Measurements from ENCODE around the gene SCG3. TPM values are rescaled to one million over a fixed set of nuclear protein-coding genes. Genes with fewer than 3 reads are reported as not detected.

SCG3 gene
- polyA plus RNA-seq, 2 of the 4 experiments (the other 2 are of a cell fraction) = 0.03 TPM; not detected in 1

GRCh38 chr15:51756482-51756881 is 75.2 kb downstream of the SCG3 start:
- TF ChIP-seq MAZ (IDR thresholded peaks at IDR 0.05; ENCODE audit: borderline replicate concordance, low read depth, low read length) = no peak
- no peak for TF ChIP-seq CHD2 (IDR thresholded peaks at IDR 0.05; ENCODE audit: low read length, partially characterized antibody)
- TF ChIP-seq, protein P1, sequence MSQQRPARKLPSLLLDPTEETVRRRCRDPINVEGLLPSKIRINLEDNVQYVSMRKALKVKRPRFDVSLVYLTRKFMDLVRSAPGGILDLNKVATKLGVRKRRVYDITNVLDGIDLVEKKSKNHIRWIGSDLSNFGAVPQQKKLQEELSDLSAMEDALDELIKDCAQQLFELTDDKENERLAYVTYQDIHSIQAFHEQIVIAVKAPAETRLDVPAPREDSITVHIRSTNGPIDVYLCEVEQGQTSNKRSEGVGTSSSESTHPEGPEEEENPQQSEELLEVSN (IDR thresholded peaks at IDR 0.05; ENCODE audit: borderline replicate concordance, low read depth) = no peak
- TF ChIP-seq, protein P2, sequence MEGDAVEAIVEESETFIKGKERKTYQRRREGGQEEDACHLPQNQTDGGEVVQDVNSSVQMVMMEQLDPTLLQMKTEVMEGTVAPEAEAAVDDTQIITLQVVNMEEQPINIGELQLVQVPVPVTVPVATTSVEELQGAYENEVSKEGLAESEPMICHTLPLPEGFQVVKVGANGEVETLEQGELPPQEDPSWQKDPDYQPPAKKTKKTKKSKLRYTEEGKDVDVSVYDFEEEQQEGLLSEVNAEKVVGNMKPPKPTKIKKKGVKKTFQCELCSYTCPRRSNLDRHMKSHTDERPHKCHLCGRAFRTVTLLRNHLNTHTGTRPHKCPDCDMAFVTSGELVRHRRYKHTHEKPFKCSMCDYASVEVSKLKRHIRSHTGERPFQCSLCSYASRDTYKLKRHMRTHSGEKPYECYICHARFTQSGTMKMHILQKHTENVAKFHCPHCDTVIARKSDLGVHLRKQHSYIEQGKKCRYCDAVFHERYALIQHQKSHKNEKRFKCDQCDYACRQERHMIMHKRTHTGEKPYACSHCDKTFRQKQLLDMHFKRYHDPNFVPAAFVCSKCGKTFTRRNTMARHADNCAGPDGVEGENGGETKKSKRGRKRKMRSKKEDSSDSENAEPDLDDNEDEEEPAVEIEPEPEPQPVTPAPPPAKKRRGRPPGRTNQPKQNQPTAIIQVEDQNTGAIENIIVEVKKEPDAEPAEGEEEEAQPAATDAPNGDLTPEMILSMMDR (IDR thresholded peaks at IDR 0.05) = no peak
- no peak for TF ChIP-seq TP53 (CRISPR knock-in tag; IDR thresholded peaks at IDR 0.05)
- no peak for TF ChIP-seq NR3C1 (IDR thresholded peaks at IDR 0.05)
- TF ChIP-seq KDM1A (IDR thresholded peaks at IDR 0.05; ENCODE audit: low read depth) = no peak
- no peak for TF ChIP-seq PHF8 (IDR thresholded peaks at IDR 0.05; ENCODE audit: borderline replicate concordance, low read depth)
- no peak for TF ChIP-seq RAD21 (conservative IDR thresholded peaks at IDR 0.05 in 1 of 2, IDR thresholded peaks at IDR 0.05 in 1 of 2)
- no peak for TF ChIP-seq KDM5A (IDR thresholded peaks at IDR 0.05)
- TF ChIP-seq EHMT2 (IDR thresholded peaks at IDR 0.05; ENCODE audit: low read depth) = no peak
- Histone ChIP-seq H3K4me2 (no peak overlapping the region), H3K27ac (no peak overlapping the region), H3K4me3 (no peak overlapping the region), H3K9me3 (no peaks in the 10 kb centered on the region), H3K4me1 (peaks cover 3% of the 10 kb centered on the region; the same call in 1 of the 3 replicates)
- FAIRE-seq = no peak
- POLR2A ChIA-PET = no interaction called here
- CTCF ChIA-PET = interaction anchor here (0.6 to 16.6 kb wide), 8 partner anchors 8 to 161 kb away, joined by 3 to 193 read pairs (median 4); no protein-coding TSS in a partner anchor
- ATAC-seq = no peak
- 72% methylated on average over 4 of the region's 4 CpGs for WGBS (ENCODE audit: missing lambda C conversion rate)
- no peak for DNase-seq (ENCODE audit: low read depth in 1 of 2, low spot score in 1 of 2)

GRCh38 chr15:51757450-51757849 is 76.1 kb downstream of the SCG3 start:
- Histone ChIP-seq H3K4me2 (no peak overlapping the region), H3K4me1 (0 out of 3 replicates have a peak, but pooled peaks cover under 1% of the 10 kb centered on the region), H3K9me3 (no peaks in the 10 kb centered on the region), H3K4me3 (no peak overlapping the region), H3K27ac (no peak overlapping the region)
- 59% methylated on average over 2 of the region's 2 CpGs for WGBS (ENCODE audit: missing lambda C conversion rate)
- POLR2A ChIA-PET = no interaction called here
- TF ChIP-seq USF2 (IDR thresholded peaks at IDR 0.05) = no peak
- no peak for TF ChIP-seq JUN (IDR thresholded peaks at IDR 0.05)
- no peak for TF ChIP-seq MAFK (IDR thresholded peaks at IDR 0.05; ENCODE audit: partially characterized antibody)
- TF ChIP-seq KDM5A (IDR thresholded peaks at IDR 0.05) = no peak
- CTCF ChIA-PET = interaction anchor here (0.5 to 16.6 kb wide), 7 partner anchors 9 to 129 kb away, joined by 3 to 193 read pairs (median 4); no protein-coding TSS in a partner anchor
- DNase-seq (ENCODE audit: low read depth in 1 of 2, low spot score in 1 of 2) (no peak), ATAC-seq (no peak; a peak in 1 of 6 replicates), FAIRE-seq (no peak)

- no peak overlapping the region for H3K27ac ChIP-seq
- DNase-seq (ENCODE audit: low read depth in 1 of 2, low spot score in 1 of 2) (no peak), ATAC-seq (peak; percentile 17 to 38; a peak in 2 of 6 replicates), FAIRE-seq (no peak)
- POLR2A ChIA-PET = interaction anchor here (0.7 kb wide), 1 partner anchor 9 kb away, joined by 3 read pairs; no protein-coding TSS in a partner anchor
- TF ChIP-seq USF2 (IDR thresholded peaks at IDR 0.05) (no peak), CBX8 (IDR thresholded peaks at IDR 0.05) (no peak), EHF (CRISPR knock-in tag; IDR thresholded peaks at IDR 0.05) (no peak), MYC (IDR thresholded peaks at IDR 0.05; ENCODE audit: borderline replicate concordance, low read length) (no peak), HOXB5 (CRISPR knock-in tag; IDR thresholded peaks at IDR 0.05) (no peak), MAFK (IDR thresholded peaks at IDR 0.05; ENCODE audit: partially characterized antibody) (no peak)
- TF ChIP-seq, protein P3, sequence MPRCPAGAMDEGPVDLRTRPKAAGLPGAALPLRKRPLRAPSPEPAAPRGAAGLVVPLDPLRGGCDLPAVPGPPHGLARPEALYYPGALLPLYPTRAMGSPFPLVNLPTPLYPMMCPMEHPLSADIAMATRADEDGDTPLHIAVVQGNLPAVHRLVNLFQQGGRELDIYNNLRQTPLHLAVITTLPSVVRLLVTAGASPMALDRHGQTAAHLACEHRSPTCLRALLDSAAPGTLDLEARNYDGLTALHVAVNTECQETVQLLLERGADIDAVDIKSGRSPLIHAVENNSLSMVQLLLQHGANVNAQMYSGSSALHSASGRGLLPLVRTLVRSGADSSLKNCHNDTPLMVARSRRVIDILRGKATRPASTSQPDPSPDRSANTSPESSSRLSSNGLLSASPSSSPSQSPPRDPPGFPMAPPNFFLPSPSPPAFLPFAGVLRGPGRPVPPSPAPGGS (IDR thresholded peaks at IDR 0.05) = no peak
- TF ChIP-seq, protein P4, sequence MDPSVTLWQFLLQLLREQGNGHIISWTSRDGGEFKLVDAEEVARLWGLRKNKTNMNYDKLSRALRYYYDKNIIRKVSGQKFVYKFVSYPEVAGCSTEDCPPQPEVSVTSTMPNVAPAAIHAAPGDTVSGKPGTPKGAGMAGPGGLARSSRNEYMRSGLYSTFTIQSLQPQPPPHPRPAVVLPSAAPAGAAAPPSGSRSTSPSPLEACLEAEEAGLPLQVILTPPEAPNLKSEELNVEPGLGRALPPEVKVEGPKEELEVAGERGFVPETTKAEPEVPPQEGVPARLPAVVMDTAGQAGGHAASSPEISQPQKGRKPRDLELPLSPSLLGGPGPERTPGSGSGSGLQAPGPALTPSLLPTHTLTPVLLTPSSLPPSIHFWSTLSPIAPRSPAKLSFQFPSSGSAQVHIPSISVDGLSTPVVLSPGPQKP (IDR thresholded peaks at IDR 0.05; ENCODE audit: low read depth, low read length) = no peak
- TF ChIP-seq, protein P5, sequence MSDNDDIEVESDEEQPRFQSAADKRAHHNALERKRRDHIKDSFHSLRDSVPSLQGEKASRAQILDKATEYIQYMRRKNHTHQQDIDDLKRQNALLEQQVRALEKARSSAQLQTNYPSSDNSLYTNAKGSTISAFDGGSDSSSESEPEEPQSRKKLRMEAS (IDR thresholded peaks at IDR 0.05) = no peak
- no peak overlapping the region for H3K4me3 ChIP-seq
- CTCF ChIA-PET = interaction anchor here (0.6 to 16.6 kb wide), 6 partner anchors 9 to 1014 kb away, joined by 3 to 193 read pairs (median 3); partner anchors contain the start of gene LYSMD2
- 33% methylated on average over 1 of the region's 1 CpG for WGBS (ENCODE audit: missing lambda C conversion rate)
- H3K9me3 ChIP-seq = no peaks in the 10 kb centered on the region
- no peaks in the 10 kb centered on the region for H3K4me1 ChIP-seq
- no peak overlapping the region for H3K4me2 ChIP-seq
Observed at GRCh38 chr15:51758645-51759044, 77.3 kb downstream of the SCG3 start.

All from A549 (cell line).